DMS114 treated with DMSO at 0.1 percent for 48 hours (cell line): ENCODE measurements around the gene KCNH2.

Source experiments
- DNase-seq: peaks from one replicate; lab custom pipeline; 2025; ENCODE audit not compliant: unreplicated experiment; lab: John Stamatoyannopoulos, UW

Gene KCNH2

DNA sequence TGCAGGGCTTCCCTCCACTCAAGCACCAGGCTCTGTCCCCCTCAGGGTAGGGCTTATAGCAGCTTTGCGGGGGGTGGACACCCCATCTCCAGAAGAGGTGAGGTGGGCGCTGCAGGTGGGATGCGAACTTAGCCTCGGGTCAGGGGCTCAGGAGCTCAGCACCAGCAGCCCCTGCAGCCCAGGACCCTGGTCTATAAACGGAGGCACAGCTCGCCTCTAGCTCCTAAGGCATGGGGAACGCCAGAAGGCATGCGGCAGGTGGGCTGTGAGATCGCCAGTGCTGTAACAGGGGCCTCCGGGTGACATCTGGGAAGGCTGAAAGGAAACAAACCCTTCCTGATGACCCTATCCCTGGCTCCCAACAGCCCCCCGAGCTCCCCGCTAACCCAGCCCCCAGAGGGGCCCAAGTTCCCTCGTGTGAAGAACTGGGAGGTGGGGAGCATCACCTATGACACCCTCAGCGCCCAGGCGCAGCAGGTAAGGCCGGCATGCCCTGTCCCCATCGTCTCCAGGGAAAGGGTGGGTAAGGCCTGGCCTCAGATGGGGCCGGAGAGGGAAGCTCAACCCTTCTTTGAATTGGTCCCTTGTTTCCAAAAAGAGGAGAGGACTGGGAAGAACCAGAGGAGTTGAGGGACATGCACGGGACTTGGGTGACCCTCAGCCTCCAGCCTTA, 16.9 kb upstream of the KCNH2 start:
- no peak for DNase-seq

DNA sequence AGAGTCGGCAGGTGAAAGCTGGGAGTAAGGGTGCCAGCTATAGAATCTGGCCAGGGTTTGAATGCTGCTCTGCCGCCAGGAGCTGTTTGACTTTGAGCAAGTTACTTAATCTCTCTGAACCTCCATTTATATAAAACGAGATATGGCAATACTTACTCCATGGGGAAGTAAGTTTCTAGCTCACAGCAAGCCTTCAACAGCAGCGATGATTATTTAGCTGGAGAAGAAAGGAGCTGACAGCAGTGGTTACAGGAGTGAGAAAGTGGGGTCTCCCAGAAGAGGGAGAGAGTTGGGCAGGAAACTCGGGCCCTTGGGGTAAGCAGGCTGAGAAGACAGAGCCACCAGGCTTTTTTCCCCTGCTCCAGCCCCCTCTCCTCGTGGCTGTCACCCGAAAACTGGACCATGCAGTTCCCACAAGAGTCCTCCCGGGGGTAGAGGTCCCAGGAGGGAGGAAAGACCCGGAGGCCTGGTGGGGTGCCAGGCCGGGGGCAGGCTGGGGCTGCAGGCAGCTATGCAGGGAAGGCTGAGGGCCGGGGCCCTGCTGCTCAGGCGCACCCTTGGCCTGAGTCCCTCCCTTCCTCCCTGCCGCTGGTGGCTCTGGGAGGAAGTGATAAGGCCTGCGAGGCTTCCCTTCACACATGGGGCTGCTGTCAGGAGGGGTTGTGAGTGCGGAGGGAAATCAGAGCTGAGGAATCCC, 16.2 kb upstream of the KCNH2 start:
- DNase-seq, result no peak

- DNase-seq, result no peak
These were observed 15.4 kb upstream of the KCNH2 start for GRCh38 chr7:150993511-150993910.

- peak; percentile 29 for DNase-seq
These were observed 14.7 kb upstream of the KCNH2 start for GRCh38 chr7:150992833-150993302.

- no peak for DNase-seq
These were observed 14.0 kb upstream of the KCNH2 start for GRCh38 chr7:150992051-150992640.

- no peak for DNase-seq
These were observed 12.5 kb upstream of the KCNH2 start, which contains the start of gene NOS3 for GRCh38 chr7:150990416-150991186. TSS of gene NOS3 (plus strand) at chr7:150991017. CDS start at chr7:150993804, 2,787 bp downstream.

DNA sequence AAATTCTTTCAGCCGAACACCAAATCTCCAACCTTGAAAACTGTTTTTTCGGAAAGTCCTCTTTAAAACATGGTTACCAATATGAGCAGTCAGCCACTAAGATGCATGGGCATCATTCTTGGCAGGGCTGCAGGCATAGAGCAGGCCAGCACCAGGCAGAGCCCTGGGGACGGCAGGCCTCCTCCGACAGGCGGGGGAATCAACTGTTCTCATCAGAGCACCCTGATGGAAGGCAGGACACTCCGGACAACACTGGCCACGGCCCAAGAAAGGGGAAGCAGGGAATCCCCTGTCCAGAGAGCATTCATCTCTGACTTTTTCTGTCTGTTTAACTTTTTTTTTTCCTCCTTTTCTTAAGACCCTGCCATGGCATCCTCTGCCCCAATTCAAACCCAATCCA, 11.3 kb upstream of the KCNH2 start:
- DNase-seq, result no peak

DNA sequence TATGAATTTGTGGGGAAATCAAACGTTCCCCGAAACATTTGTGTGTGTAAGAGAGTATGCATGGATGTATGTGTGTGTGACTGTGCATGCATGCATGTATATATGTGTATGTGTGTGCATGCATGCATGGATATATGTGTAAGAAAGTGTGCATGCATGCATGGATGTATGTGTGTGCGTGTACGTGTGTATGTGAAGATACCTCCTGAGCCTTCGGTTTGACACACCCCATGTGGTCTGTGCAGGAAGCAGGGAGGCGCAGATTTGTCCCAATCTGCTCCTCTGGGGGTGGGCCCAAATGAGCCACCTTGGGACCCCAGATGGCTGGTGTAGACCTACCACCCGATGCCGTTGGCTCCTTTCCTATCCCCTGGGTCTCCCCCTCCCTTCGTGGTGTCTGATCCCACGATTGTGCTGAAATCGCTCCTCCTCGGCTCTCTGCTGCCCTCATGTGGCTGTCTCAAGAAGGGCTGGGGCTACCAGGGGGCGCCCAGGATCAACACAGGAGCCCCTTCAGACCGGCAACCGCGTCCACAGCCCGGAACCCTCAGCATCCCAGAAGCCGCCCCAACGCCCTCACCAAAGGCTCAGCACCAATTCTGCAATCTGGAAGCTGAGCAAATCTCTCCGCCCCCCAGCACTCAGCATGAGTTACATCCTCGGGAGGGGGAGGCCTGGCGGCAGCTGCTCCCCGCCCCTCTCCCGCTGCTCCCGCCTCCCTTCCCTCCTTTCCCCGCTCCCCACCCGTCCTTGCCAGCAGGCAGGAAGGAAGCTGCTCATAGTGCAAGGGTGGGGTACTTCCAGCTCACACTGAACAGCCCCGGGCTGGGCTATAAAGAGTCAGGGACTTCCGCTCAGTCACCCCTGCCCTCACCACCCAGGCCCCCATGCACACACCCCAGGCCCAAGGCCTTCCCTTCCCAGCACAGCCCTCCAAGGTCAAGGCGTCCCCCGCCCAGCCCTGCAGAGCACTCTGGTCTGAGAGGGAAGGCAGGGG, 10.4 kb upstream of the KCNH2 start:
- peak; percentile 25 for DNase-seq

GRCh38 chr7:150986556-150986955, 8.4 kb upstream of the KCNH2 start:
- no peak for DNase-seq

DNA sequence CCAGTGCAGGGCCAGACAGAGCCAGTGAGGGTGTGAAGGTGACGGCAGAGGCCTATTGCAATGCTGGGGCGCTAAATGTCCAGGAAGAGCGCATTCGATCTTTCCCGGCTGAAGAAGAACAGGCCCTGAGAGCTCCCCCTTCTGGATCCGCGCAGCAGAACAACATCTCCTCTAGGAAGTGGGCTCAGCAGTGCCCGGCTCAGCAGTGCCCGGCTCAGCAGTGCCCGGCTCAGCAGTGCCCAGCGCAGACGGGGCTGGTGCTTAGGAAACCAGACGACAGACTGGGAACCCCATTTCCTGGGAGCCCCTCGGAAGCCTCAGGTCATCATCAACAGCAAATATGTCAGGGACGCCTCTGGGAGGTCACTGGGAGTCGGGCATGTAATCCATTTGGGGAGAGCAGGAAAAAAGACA, 8.0 kb upstream of the KCNH2 start:
- DNase-seq, result peak; percentile 28

DNA sequence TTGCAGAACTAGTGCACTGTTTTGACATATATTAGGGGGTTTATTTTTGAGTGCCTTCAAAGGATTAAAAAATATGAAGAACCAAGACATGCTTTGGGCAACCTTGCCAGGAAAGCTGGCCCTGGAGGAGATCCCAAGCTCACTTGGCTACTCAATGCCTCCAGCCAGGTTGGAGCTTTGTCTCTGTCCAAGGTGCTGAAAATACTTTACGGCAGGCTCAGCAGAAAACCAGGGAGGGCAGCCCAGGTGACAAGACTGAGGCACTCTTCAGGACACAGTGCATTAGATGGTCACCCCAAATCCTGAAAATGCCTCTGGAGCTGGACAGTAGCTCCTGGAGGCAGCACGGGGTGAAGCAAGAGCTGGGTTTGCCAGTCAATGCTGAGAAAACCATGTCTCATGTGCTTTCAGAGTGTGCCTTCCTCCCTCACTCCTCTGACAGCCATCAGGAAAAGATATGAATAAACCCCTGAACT, 5.8 kb upstream of the KCNH2 start:
- no peak for DNase-seq

GRCh38 chr7:150982351-150982750, 4.2 kb upstream of the KCNH2 start:
- DNase-seq, result no peak

DNA sequence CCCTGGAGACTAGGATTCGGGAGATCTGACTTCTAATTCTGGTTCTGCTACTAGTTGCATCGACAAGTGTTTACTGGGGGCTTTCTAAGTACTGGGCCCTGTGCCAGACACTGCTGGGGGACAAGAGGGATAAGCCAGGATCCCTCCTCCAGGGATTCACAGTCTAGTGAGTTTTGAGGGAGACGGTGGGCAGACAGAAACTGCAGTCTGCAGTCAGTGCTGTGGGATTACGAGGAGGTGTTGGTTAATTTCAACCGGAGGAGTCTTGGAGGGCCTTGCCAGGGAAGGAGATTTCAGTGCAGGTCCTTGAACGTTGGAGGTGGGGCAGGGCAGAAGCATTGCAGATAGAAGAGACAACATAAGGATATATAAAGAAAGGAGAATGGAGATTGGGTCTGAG, 3.5 kb upstream of the KCNH2 start:
- no peak for DNase-seq

DNA sequence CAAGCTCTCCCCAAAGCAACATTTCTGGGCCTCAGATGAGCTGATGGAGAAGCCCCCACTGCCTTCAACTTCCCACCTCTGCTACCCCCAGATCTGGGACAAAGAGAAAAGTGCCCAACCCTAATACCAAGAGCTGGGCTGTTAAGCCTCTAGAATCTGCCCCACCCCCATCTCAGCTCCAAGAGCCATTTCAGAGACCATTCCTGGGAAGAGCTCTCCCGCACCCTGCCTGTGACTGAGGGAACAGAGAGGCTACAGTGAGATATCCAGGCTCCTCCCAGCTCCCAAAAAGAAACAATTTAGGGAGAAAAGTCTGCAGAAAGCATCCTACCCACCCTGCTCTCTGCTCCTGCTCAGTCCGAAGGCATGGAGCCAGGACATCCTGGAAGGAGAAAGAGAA, 2.5 kb upstream of the KCNH2 start:
- no peak for DNase-seq

GRCh38 chr7:150979713-150980390, 1.7 kb upstream of the KCNH2 start:
- no peak for DNase-seq

DNA sequence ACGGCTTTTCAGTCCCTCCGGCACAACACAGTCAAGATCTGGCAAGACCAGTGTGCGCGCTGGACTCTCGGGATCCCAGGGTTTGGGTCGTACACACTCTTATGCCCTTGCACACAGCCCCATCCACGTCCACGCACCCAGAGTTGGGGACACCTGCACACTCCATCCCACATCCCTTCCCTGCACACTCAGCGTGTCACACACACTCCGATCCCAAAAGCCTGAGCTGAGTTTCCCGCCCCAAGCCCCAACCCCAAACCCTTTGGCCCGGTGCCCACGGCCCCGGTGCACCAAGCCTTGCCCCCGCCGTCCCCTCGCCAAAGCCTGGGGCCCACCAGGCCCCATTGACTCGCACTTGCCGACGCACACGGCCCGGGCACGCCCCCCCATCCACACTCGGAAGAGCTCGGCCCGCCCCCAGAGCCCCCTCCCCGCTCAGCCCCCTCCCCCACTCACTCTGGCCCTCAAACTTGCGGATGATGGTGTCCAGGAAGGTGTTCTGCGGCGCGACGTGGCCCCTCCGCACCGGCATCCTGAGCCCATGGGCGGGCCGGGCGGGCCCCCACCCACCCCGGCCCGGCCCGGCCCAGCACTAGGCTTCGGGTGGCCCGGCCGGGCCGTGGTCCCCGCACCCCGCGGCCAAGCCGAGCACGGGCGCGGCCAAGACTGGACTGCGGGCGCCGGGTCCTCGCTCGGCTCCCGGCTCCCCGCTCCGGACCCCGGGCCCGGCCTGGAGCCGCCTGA, 567 bp downstream of the KCNH2 start:
- DNase-seq, result no peak

DNA sequence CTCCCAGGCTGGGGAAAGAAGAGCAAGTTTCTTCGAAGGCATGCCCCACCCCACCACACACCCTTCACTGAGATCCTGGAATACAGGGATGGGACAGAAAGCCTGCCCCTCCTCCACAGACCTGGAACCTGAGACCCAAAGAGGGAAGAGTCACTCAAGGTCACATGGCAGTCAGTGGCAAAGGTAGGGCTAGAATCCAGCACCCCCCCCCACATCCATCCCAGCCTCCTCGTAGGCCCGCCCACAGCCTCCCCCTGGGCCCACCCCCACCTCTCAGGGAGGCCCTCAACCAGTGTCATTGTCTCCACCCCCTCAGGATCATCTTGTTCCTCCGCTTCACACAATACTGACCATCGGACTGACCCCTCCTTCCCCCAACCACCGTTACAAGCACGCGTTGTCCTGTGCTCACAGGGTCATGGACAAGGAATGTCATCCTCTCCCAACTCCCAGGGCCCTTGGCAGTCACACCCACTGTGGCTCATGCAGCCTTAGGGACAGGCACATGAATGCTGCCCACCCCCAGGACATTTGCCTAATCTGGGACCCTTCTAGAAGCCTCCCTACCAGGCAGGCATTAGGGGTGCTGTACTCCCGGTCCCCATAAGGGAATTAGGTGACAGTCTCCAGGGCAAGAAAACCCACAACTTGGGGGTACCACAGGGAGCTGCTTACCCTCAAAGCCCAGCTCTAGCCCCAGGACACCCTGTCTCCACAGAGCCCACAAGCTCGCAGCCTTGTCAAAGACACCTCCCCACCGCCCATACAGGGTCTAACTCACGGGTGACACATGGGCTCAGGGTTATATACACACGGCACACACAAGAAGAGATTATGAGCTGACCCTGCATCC, 1.4 kb downstream of the KCNH2 start:
- DNase-seq, result no peak
